HepG2 (cell line): Measurements from ENCODE around the gene JADE3. TPM values are rescaled to one million over a fixed set of nuclear protein-coding genes. Genes with fewer than 3 reads are reported as not detected.
A peak's percentile ranks its signal among the peaks of the same experiment; 100 is the strongest.

ENCODE experiments used
- ATAC-seq: fragments of 200-7000 bp; cut with Tn5 transposase; 3 replicates; pipeline ENCODE4 v1.9.1; 2020; ENCODE audit warnings: mild to moderate bottlenecking, moderate library complexity
- Bru-seq: library from RNA; stranded (reverse); fragments of 400-500 nt; gene quantifications from one replicate; lab custom pipeline; 2021; lab: Mats Ljungman, UMichigan
- BruChase-seq, 2 experiments: library from RNA; stranded (reverse); fragments of 400-500 nt; gene quantifications; one replicate each; lab custom pipeline; 2021; lab: Mats Ljungman, UMichigan
- BruUV-seq: library from RNA; stranded (reverse); fragments of 400-500 nt; replicated peaks from 2 replicates; lab custom pipeline; 2021; lab: Mats Ljungman, UMichigan
- CTCF ChIA-PET: fragments of 300-600 bp; formaldehyde crosslinking; extraction: SDS; loops from one replicate; lab custom pipeline; 2021; ENCODE audit warnings: low total read pairs, inconsistent platforms, low intra/inter-chr PET ratio; lab: Yijun Ruan, JAX
- POLR2A ChIA-PET: fragments of 350-600 bp; sonication (Branson Sonifier 250); formaldehyde crosslinking; loops from one replicate; lab custom pipeline; 2020; ENCODE audit warnings: antibody characterized with exemption, inconsistent platforms; lab: Yijun Ruan, JAX
- DNase-seq: peaks from one replicate; pipeline ENCODE4 v3.0.0-alpha.2; 2015; ENCODE audit warnings: low spot score
- FAIRE-seq: peaks from 3 replicates; lab custom pipeline; 2011; peaks lifted over from hg19 to GRCh38; lab: Jason Lieb, UNC
- H2AFZ ChIP-seq: one replicate; pipeline ENCODE4 v1.6.1; 2011; ENCODE audit warnings: low read length, inconsistent platforms
- H3K27ac ChIP-seq: fragments of 300-600 bp; 3 replicates; pipeline ENCODE4 v1.8.0; 2011; ENCODE audit warnings: mixed run types, mild to moderate bottlenecking, mixed read lengths, low read length, inconsistent platforms; ENCODE audit not compliant: insufficient read depth; ENCODE audit errors: extremely low read length
- H3K27me3 ChIP-seq, 2 experiments: fragments of 200-600 bp in 1 of 2; 2 replicates in 1 of 2; 3 replicates in 1 of 2; pipeline versions ENCODE4 v1.6.0 to v1.8.0; 2011; ENCODE audit warnings: low read length in 2 of 2, mild to moderate bottlenecking in 2 of 2, moderate library complexity in 2 of 2, inconsistent platforms in 1 of 2; ENCODE audit not compliant: insufficient read depth in 2 of 2, control insufficient read depth in 1 of 2
- H3K36me3 ChIP-seq, 2 experiments: fragments of 200-600 bp in 1 of 2; replicated peaks in 1 of 2; 2 replicates in 1 of 2; 3 replicates in 1 of 2; pipeline versions ENCODE4 v1.5.1 to v1.8.0; 2011; ENCODE audit warnings: low read length in 2 of 2, inconsistent platforms in 1 of 2; ENCODE audit not compliant: insufficient read depth in 2 of 2, control insufficient read depth in 1 of 2
- H3K4me1 ChIP-seq: 2 replicates; pipeline ENCODE4 v1.5.1; 2012; ENCODE audit warnings: low read length, inconsistent platforms; ENCODE audit not compliant: insufficient read depth
- H3K4me2 ChIP-seq: 2 replicates; pipeline ENCODE4 v1.6.0; 2011; ENCODE audit warnings: low read depth, low read length, inconsistent platforms
- H3K4me3 ChIP-seq, 3 experiments: fragments of 200-600 bp in 1 of 3; sonication (generic), shearing (Covaris generic) in 1 of 3; replicated peaks in 1 of 3; 2 replicates each; pipeline ENCODE4 v1.5.1; 2011 to 2016; ENCODE audit warnings: low read length in 3 of 3, inconsistent platforms in 2 of 3, low read depth in 2 of 3, mild to moderate bottlenecking in 2 of 3, control low read depth in 1 of 3, mixed read lengths in 1 of 3; ENCODE audit not compliant: insufficient read depth in 1 of 3
- H3K79me2 ChIP-seq: one replicate; pipeline ENCODE4 v1.6.1; 2011; ENCODE audit warnings: low read length, inconsistent platforms; ENCODE audit not compliant: insufficient read depth
- H3K9ac ChIP-seq: 2 replicates; pipeline ENCODE4 v1.6.0; 2011; ENCODE audit warnings: mild to moderate bottlenecking, low read depth, low read length, inconsistent platforms; ENCODE audit not compliant: insufficient read depth
- H3K9me3 ChIP-seq: 2 replicates; pipeline ENCODE4 v1.5.1; 2012; ENCODE audit warnings: mild to moderate bottlenecking, low read length
- H4K20me1 ChIP-seq: 2 replicates; pipeline ENCODE4 v1.6.0; 2011; ENCODE audit warnings: inconsistent platforms, mild to moderate bottlenecking, low read length, moderate library complexity; ENCODE audit not compliant: insufficient read depth
- EZH2 ChIP-seq: conservative IDR thresholded peaks from 2 replicates; pipeline ENCODE4 v1.6.1; 2012; ENCODE audit warnings: mild to moderate bottlenecking, low read depth, low read length, moderate library complexity
- HNRNPK ChIP-seq: fragments of 200-400 bp; formaldehyde crosslinking; IDR thresholded peaks from 2 replicates; pipeline ENCODE4 v1.6.1; 2018; ENCODE audit warnings: low read length, low read depth, moderate library complexity, mild to moderate bottlenecking; ENCODE audit not compliant: poor library complexity, severe bottlenecking
- KAT7 ChIP-seq: IDR thresholded peaks from 2 replicates; pipeline ENCODE4 v1.6.1; 2018; ENCODE audit warnings: borderline replicate concordance, missing compliant biosample characterization
- TAF1 ChIP-seq: sonication (generic); formaldehyde crosslinking; IDR thresholded peaks from 2 replicates; pipeline ENCODE4 v1.4.0; 2020; ENCODE audit warnings: missing genetic modification reagents
- ZBTB38 ChIP-seq: sonication (generic); formaldehyde crosslinking; IDR thresholded peaks from 2 replicates; pipeline ENCODE4 v1.5.1; 2020; ENCODE audit warnings: mild to moderate bottlenecking, missing genetic modification reagents
- ZMYM4 ChIP-seq: sonication (generic); formaldehyde crosslinking; IDR thresholded peaks from 2 replicates; pipeline ENCODE4 v1.8.1; 2023; ENCODE audit warnings: mild to moderate bottlenecking, missing genetic modification reagents
- ZNF326 ChIP-seq: sonication (generic); formaldehyde crosslinking; IDR thresholded peaks from 2 replicates; pipeline ENCODE4 v1.4.0; 2020; ENCODE audit warnings: missing genetic modification reagents, borderline replicate concordance
- ZNF841 ChIP-seq: sonication (generic); formaldehyde crosslinking; IDR thresholded peaks from 2 replicates; pipeline ENCODE4 v1.8.1; 2023; ENCODE audit warnings: missing genetic modification reagents, borderline replicate concordance
- WGBS: methylation state at CpG from one replicate; pipeline ENCODE4 v1.1.6; 2017; ENCODE audit warnings: low lambda C conversion rate; 5-methylcytosine and 5-hydroxymethylcytosine counted together
- in situ Hi-C: cut with HindIII; loops from 2 replicates; pipeline ENCODE4 v1.10.0; 2017; ENCODE audit warnings: low pct_unique_long_range_greater_than_20kb; ENCODE audit not compliant: extremely low pct_ligation_motif_present
- intact Hi-C: fragments of 100-400 bp; cut with micrococcal nuclease; formaldehyde crosslinking; loops from one replicate; pipeline ENCODE4 v1.10.0; 2022; ENCODE audit not compliant: unreplicated experiment
- long read RNA-seq, 2 experiments: library from RNA in 1 of 2; library from polyadenylated mRNA in 1 of 2; stranded (forward) in 1 of 2; unstranded in 1 of 2; transcript quantifications; one replicate each; pipeline ENCODE4 v2.0.0, GENCODE V29; 2019 to 2022
- polyA minus RNA-seq, 3 experiments: library from RNA; depleted of rRNA, polyadenylated mRNA; stranded (reverse); fragments of >200 nt; gene quantifications; 2 replicates each; pipeline ENCODE4 v1.2.3, GENCODE V29; 2011; ENCODE audit warnings: low replicate concordance in 1 of 3
- polyA plus RNA-seq, 8 experiments: library from polyadenylated mRNA; depleted of rRNA in 3 of 8; stranded (reverse) in 7 of 8; unstranded in 1 of 8; fragments of >200 nt; fragmentation: Illumina TruSeq in 4 of 8; extraction: Trizol in 4 of 8; gene quantifications; 2 replicates each; pipeline versions ENCODE4 v1.2.1 to v1.2.3, GENCODE V29; 2011 to 2016; ENCODE audit warnings: low read depth in 4 of 8, missing spikeins in 1 of 8, mixed read lengths in 1 of 8; ENCODE audit not compliant: insufficient read depth in 1 of 8
- total RNA-seq, 5 experiments: library from RNA; depleted of rRNA; stranded (reverse); fragments of >200 nt; fragmentation: Illumina TruSeq; extraction: Trizol; gene quantifications; 2 replicates each; pipeline ENCODE4 v1.2.3, GENCODE V29; 2016; ENCODE audit warnings: low read depth in 1 of 5
- TF ChIP-seq, protein P1 (sequence below): sonication (generic); formaldehyde crosslinking; IDR thresholded peaks from 2 replicates; pipeline ENCODE4 v1.4.0; 2020; ENCODE audit warnings: missing genetic modification reagents
- TF ChIP-seq, protein P2 (sequence below): sonication (generic); formaldehyde crosslinking; IDR thresholded peaks from 2 replicates; pipeline ENCODE4 v1.5.1; 2020; ENCODE audit warnings: mild to moderate bottlenecking, missing genetic modification reagents, moderate library complexity

The JADE3 gene
- total RNA-seq (2016; rRNA removed; fragmentation: Illumina TruSeq; extraction: Trizol) (7.7 and 16.9 TPM in 2 replicates), polyA plus RNA-seq (2011; rRNA removed) (7.8 and 8.2 TPM in 2 replicates), polyA minus RNA-seq (2011; rRNA and poly(A)+ RNA removed; ENCODE audit: low replicate concordance) (6.2 and 27.6 TPM in 2 replicates), Bru-seq, nascent RNA (percentile 67 among the genes with signal in this experiment), BruChase-seq, experiment 1, labeled RNA remaining after a 6-hour chase (percentile 65 among the genes with signal in this experiment), BruChase-seq, experiment 2, labeled RNA remaining after a 2-hour chase (percentile 68 among the genes with signal in this experiment)
- 1.0 and 1.6 TPM in 2 replicates for total RNA-seq (2016; cell fraction: cytosol; rRNA removed; fragmentation: Illumina TruSeq; extraction: Trizol; ENCODE audit: low read depth)
- 7.4 and 14.6 TPM in 2 replicates for total RNA-seq (2016; cell fraction: insoluble cytoplasmic fraction; rRNA removed; fragmentation: Illumina TruSeq; extraction: Trizol)
- 4.6 and 5.1 TPM in 2 replicates for total RNA-seq (2016; cell fraction: membrane; rRNA removed; fragmentation: Illumina TruSeq; extraction: Trizol)
- total RNA-seq (2016; cell fraction: nucleus; rRNA removed; fragmentation: Illumina TruSeq; extraction: Trizol), result 7.6 and 8.0 TPM in 2 replicates
- 4.0 and 5.8 TPM in 2 replicates for polyA plus RNA-seq (2011; cell fraction: cytosol; rRNA removed)
- 4.2 and 5.2 TPM in 2 replicates for polyA plus RNA-seq (2011; cell fraction: nucleus; rRNA removed)
- polyA plus RNA-seq (2012), result 8.5 and 8.8 TPM in 2 replicates
- polyA plus RNA-seq (2016; cell fraction: cytosol; fragmentation: Illumina TruSeq; extraction: Trizol; ENCODE audit: low read depth), result 0.50 and 0.54 TPM in 2 replicates
- 14.0 TPM in 2 replicates for polyA plus RNA-seq (2016; cell fraction: insoluble cytoplasmic fraction; fragmentation: Illumina TruSeq; extraction: Trizol; ENCODE audit: low read depth)
- 2.4 and 2.9 TPM in 2 replicates for polyA plus RNA-seq (2016; cell fraction: membrane; fragmentation: Illumina TruSeq; extraction: Trizol; ENCODE audit: low read depth)
- polyA plus RNA-seq (2016; cell fraction: nucleus; fragmentation: Illumina TruSeq; extraction: Trizol; ENCODE audit: insufficient read depth, low read depth), result 11.0 and 11.4 TPM in 2 replicates
- 6.2 and 7.2 TPM in 2 replicates for polyA minus RNA-seq (2011; cell fraction: cytosol; rRNA and poly(A)+ RNA removed)
- 7.5 and 8.7 TPM in 2 replicates for polyA minus RNA-seq (2011; cell fraction: nucleus; rRNA and poly(A)+ RNA removed)
- long read RNA-seq, experiment 1, full-length matches to known transcripts, result 1 of 1 reads
- long read RNA-seq, experiment 1, partial matches to known transcripts, result 0 of 1 reads
- long read RNA-seq, experiment 1, other reads (novel, unspliced or antisense), result 0 of 1 reads
- long read RNA-seq, experiment 2, full-length matches to known transcripts, result 1 of 16 reads
- long read RNA-seq, experiment 2, partial matches to known transcripts, result 0 of 16 reads
- long read RNA-seq, experiment 2, other reads (novel, unspliced or antisense), result 15 of 16 reads

GRCh38 chrX:46912098-46912602 lies at the start of gene JADE3:
TSS of gene JADE3 (plus strand) at chrX:46912421. CDS start at chrX:46984895, 72,474 bp downstream.
- no TSS peak for BruUV-seq
- H3K9me3 ChIP-seq, result no peaks in the 10 kb centered on the region
- H3K9ac ChIP-seq, result peak within 1 kb of the TSS; percentile 75
- H2AFZ ChIP-seq, result no peak within 1 kb of the TSS
- DNase-seq, result peak; percentile 55
- peak within 1 kb of the TSS; percentile 68 for H3K27ac ChIP-seq
- 0% methylated on average over 17 of the region's 64 CpGs for WGBS
- ATAC-seq, result peak; percentile 88
- no peaks in the 10 kb centered on the region for H3K27me3 ChIP-seq
- FAIRE-seq, result no peak
- in situ Hi-C loops (loop anchor here (5.0 kb wide), 1 partner anchor 180 kb away; no protein-coding TSS in a partner anchor), intact Hi-C loops (loop anchor here (2.0 kb wide), 1 partner anchor 67 kb away; no protein-coding TSS in a partner anchor)
- H4K20me1 ChIP-seq, result peaks cover 3% of the 10 kb centered on the region
- CTCF ChIA-PET, result interaction anchor here (1.6 kb wide), 1 partner anchor 67 kb away, joined by 4 read pairs; no protein-coding TSS in a partner anchor
- peak within 1 kb of the TSS; percentile 69 to 76 (median 75) for H3K4me3 ChIP-seq
- no peaks in the 10 kb centered on the region for H3K36me3 ChIP-seq
- H3K4me1 ChIP-seq, result peaks cover 38% of the 10 kb centered on the region
- peaks cover 37% of the 10 kb centered on the region for H3K79me2 ChIP-seq
- peak within 1 kb of the TSS; percentile 76 for H3K4me2 ChIP-seq
- POLR2A ChIA-PET, result interaction anchor here (1.4 kb wide), 1 partner anchor 52 kb away, joined by 4 read pairs; no protein-coding TSS in a partner anchor
- TF ChIP-seq, protein P1, sequence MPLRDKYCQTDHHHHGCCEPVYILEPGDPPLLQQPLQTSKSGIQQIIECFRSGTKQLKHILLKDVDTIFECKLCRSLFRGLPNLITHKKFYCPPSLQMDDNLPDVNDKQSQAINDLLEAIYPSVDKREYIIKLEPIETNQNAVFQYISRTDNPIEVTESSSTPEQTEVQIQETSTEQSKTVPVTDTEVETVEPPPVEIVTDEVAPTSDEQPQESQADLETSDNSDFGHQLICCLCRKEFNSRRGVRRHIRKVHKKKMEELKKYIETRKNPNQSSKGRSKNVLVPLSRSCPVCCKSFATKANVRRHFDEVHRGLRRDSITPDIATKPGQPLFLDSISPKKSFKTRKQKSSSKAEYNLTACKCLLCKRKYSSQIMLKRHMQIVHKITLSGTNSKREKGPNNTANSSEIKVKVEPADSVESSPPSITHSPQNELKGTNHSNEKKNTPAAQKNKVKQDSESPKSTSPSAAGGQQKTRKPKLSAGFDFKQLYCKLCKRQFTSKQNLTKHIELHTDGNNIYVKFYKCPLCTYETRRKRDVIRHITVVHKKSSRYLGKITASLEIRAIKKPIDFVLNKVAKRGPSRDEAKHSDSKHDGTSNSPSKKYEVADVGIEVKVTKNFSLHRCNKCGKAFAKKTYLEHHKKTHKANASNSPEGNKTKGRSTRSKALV (CRISPR knock-in tag), result no peak
- TF ChIP-seq ZNF841 (CRISPR knock-in tag), result no peak
- no peak for TF ChIP-seq KAT7 (CRISPR knock-in tag)
- peak; percentile 90 for TF ChIP-seq ZMYM4 (CRISPR knock-in tag)
- 0 out of 2 replicates have a peak, but pooled peaks have one; percentile 13 for TF ChIP-seq TAF1 (CRISPR knock-in tag)
- TF ChIP-seq, protein P2, sequence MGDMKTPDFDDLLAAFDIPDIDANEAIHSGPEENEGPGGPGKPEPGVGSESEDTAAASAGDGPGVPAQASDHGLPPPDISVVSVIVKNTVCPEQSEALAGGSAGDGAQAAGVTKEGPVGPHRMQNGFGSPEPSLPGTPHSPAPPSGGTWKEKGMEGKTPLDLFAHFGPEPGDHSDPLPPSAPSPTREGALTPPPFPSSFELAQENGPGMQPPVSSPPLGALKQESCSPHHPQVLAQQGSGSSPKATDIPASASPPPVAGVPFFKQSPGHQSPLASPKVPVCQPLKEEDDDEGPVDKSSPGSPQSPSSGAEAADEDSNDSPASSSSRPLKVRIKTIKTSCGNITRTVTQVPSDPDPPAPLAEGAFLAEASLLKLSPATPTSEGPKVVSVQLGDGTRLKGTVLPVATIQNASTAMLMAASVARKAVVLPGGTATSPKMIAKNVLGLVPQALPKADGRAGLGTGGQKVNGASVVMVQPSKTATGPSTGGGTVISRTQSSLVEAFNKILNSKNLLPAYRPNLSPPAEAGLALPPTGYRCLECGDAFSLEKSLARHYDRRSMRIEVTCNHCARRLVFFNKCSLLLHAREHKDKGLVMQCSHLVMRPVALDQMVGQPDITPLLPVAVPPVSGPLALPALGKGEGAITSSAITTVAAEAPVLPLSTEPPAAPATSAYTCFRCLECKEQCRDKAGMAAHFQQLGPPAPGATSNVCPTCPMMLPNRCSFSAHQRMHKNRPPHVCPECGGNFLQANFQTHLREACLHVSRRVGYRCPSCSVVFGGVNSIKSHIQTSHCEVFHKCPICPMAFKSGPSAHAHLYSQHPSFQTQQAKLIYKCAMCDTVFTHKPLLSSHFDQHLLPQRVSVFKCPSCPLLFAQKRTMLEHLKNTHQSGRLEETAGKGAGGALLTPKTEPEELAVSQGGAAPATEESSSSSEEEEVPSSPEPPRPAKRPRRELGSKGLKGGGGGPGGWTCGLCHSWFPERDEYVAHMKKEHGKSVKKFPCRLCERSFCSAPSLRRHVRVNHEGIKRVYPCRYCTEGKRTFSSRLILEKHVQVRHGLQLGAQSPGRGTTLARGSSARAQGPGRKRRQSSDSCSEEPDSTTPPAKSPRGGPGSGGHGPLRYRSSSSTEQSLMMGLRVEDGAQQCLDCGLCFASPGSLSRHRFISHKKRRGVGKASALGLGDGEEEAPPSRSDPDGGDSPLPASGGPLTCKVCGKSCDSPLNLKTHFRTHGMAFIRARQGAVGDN, result peak; percentile 42
- TF ChIP-seq HNRNPK, result peak; percentile 41
- TF ChIP-seq ZNF326 (CRISPR knock-in tag), result no peak
- no peak for TF ChIP-seq EZH2
- TF ChIP-seq ZBTB38 (CRISPR knock-in tag), result peak; percentile 41; the same call in 1 of the 2 replicates
